ENCODE data around the gene COL9A1. TPM values are rescaled to one million over a fixed set of nuclear protein-coding genes. Genes with fewer than 3 reads are reported as not detected.
A peak's percentile ranks its signal among the peaks of the same experiment; 100 is the strongest.
"Not testable (repeated sequence)": the region's sequence is repeated elsewhere in the genome, so short reads cannot be mapped to it uniquely, and the experiment has no call there.

COL9A1 gene
- polyA plus RNA-seq (ENCODE audit: insufficient read length in 4 of 4) = 10 to 100 TPM; 28.6 to 47.6 (median 35.0) TPM

DNA sequence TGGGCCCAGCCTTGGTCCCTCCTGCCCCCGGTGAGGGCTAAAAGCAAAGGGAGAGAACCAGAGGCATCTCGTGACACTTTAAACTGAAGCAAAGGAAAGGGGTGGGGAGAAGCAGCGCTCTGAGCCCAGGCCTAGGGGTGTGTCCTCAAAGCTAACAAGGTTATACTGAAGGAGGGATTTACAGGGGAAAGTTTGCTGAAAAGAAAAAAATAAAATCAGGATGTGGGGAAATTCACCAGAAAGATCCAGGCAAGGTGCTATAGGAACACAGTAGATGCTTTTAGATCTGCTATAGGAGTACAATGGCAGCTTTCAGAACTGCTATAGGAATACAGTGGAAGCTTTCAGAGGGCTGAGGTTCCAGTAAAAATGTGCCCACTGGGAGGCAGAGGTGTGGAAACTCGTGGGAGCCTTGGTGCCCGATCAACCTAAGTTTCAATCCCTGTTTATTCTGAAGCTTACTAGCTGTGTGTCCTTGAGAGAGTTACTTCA, at the start of gene COL9A1:
Gene COL9A1 (minus strand): TSS at position 51 of the 492 bp plus-strand sequence. CDS start 160 bp downstream, outside the sequence.
- DNase-seq (ENCODE audit: low read depth in 4 of 4, low spot score in 2 of 4) = no peak

DNA sequence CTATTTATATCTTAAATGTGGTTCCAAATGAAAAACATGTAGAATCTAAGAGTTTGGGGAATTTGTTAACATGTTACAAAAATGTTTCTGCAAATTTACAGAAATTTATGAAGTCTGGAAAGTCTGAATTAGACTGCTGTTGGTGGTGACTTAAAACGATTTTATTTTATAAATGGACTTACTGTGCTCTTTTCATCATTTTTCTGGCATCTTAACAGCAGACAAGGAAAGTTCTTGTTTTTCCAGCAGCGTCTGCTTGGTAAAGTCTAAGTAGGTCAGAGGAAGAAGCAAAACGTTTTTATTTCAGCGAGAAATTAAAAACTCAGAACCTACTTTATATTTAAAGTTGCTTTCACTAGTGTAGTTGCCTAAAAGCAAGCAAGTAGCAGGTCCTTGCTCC, 48.6 kb upstream of the COL9A1 start:
- DNase-seq (ENCODE audit: low read depth in 4 of 4, low spot score in 2 of 4) = no peak

DNA sequence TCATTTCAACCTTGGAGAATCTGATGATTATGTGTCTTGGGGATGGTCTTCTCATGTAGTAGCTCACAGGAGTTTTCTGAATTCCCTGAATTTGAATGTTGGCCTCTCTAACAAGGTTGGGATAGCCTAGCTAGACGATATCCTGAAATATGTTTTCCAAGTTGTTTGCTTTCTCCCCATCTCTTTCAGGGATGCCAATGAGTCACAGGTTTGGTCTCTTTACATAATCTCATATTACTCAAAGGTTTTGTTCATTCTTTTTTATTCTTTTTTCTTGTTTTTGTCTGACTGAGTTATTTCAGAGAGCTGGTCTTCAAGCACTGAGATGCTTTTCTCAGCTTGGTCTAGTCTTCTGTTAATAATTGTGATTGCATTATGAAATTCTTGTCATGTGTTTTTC, 42.7 kb upstream of the COL9A1 start:
- no peak for DNase-seq (ENCODE audit: low read depth in 4 of 4, low spot score in 2 of 4)

DNA sequence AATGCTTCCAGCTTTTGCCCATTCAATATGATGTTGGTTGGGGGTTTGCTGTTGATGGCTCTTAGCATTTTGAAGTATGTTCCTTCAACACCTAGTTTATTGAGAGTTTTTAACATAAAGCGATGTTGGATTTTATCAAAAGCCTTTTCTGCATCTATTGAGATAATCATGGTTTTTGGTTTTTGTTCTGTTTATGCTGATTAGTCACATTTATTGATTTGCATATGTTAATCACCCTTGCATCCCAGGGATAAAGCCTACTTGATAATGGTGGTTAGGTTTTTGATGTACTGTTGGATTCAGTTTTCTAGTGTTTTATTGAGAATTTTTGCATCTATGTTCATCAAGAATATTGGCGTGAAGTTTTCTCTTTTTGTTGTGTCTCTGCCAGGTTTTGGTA, 40.4 kb upstream of the COL9A1 start:
- DNase-seq (ENCODE audit: low read depth in 4 of 4, low spot score in 2 of 4) = no peak

DNA sequence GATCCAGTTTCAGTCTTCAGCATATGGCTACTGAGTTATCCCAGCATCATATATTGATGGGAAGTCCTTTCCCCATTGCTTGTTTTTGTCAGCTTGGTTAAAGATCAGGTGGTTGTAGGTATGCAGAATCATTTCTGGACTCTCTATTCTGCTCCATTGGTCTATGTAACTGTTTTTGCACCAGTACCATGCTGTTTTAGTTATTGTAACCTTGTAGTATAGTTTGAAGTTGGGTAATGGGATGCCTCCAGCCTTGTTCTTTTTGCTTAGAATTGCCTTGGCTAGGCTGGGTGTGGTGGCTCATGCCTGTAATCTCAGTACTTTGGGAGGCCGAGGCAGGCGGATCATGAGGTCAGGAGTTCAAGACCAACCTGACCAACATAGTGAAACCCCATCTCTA, 36.9 kb upstream of the COL9A1 start:
- DNase-seq (ENCODE audit: low read depth in 4 of 4, low spot score in 2 of 4) = not testable (repeated sequence)

DNA sequence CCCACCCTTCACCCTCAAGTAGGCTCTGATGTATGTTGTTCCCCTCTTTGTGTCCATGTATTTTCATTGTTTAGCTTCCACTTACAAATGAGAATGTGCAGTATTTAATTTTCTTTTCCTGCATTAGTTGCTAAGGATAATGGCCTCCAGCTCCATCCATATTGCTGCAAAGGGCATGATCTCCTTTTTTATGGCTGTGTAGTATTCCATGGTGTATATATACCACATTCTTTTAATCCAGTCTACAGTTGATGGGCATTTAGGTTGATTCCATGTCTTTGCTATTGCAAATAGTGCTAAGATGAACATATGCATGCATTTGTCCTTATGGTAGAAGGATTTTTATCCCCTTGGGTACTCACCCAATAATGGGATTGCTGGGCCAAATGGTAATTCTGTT, 35.9 kb upstream of the COL9A1 start:
- DNase-seq (ENCODE audit: low read depth in 4 of 4, low spot score in 2 of 4) = no peak

DNA sequence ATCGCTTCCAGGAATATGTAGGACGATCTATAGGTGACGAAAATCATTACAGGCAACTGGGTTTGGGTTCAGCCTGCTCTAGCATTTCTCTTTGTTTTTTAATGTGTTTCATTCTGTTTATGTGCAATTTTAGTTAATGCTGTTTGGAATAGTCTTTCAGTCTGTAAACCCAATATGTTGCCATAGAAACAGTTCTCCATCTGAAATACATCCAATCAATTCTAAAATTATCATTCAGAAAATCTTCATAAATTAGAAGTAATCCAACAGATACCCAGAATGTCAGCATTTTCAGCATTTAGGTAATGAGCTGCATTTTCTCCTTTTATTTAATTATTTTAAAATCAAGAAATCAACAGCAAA, 34.8 kb upstream of the COL9A1 start:
- DNase-seq (ENCODE audit: low read depth in 4 of 4, low spot score in 2 of 4) = no peak

DNA sequence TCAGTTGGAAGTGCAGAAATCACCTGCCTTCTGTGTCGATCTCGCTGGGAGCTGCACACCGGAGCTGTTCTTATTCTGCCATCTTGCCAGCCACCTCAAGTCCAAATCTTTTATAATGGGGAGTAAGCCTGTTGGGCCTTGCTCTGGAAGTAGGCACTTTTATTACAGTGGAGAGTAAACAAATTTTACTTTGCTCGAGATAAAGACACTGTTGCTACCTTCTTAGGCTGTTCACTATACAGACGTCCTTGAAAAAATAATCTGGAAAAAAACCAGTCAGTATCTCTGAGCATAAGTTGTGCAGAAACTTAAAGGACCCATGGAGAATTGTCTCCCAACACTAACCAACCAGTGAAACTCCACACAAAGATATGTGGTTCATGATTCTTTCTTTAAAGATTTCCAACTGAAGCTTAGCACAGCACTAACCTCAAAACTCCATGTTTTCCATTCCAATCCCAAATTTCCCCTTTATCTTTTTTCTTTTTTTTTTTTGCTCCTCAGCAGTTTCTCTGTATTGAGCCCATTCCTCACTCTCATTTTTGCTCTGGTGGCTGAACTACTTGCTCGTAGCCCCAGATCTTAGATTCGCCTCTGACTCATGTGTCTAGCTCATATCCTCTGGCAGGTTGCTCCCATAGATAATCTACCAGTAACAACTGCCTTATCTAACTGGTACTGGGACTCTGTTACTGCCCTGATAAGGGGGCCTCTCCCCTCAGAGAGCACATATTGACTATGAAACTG, 34.3 kb upstream of the COL9A1 start:
- DNase-seq (ENCODE audit: low read depth in 4 of 4, low spot score in 2 of 4) = no peak

DNA sequence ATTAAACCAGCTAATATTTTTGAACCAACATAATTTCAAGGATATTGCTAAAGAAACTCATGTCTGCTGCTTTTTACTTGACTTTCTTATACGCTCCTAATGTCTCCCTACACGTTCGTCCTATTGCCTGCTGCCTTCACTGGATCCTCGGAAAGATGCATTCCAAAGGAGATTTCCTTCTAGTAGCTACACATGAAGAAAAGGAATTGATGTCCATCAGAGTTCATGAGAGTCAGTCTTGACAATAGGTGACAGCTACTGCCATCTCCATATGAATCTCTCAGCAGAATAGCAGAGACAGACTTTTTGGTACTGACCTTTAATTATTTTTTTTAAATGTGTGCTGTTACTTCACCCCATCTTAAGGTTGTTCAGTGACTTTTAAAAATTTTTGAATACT, 24.2 kb upstream of the COL9A1 start:
- DNase-seq (ENCODE audit: low read depth in 4 of 4, low spot score in 2 of 4) = no peak

DNA sequence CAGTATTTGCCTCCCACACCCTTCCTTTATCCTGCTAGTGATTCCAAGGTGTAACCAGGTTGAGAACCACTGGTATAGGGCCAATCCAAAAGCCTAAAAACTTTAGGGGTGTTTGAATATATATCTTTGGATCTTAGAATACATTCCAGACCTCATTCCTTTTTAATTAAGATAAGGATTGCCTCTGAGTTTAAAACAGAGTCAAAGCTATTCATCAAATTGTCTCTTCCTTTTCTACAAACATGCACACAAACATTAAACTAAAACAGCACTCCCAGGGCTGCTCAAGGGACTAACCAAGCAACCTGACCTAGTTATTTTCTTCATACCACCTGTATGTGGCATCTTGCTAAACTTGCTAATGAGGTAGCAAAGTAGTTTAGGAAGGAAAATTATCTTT, 22.1 kb upstream of the COL9A1 start:
- DNase-seq (ENCODE audit: low read depth in 4 of 4, low spot score in 2 of 4) = no peak

DNA sequence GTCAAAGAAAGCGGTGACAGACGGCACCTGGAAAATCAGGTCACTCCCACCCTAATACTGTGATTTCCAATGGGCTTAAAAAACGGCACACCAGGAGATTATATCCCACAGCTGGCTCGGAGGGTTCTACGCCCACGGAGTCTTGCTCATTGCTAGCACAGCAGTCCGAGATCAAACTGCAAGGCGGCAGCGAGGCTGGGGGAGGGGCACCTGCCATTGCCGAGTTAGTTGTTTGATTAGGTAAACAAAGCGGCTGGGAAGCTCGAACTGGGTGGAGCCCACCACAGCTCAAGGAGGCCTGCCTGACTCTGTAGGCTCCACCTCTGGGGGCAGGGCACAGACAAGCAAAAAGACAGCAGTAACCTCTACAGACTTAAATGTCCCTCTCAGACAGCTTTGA, 14.9 kb upstream of the COL9A1 start:
- not testable (repeated sequence) for DNase-seq (ENCODE audit: low read depth in 4 of 4, low spot score in 2 of 4)

DNA sequence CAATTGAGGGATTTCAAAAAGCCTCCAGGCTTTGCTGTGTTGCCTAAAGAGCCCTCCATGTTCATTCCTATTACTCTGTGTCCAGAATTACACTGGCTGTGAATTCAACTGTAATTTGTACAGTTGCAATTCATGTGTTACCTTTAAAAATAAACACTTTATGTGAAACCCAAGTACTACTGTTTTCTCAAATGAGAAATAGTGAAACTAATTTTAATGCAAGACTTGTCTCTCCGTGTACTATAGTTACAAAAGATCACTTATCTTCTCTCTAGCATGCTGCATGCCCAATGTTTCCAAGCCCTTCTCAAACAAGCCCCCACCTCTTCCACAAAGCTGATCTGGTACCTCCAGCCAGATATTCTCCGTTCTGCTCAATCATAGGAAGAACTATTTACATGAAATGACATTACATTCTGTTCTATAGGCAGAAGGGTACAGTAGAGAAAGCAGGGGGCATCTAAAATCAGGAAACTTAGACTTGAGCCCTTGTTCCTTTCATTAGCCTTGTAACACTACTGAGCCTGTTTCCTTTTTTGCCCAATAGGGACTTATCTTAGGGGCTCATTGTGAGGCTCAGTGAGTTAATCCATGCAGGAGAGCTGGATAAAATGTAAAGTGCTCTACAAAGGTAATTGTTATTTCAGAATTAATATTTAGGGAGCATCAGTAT, 12.3 kb upstream of the COL9A1 start:
- no peak for DNase-seq (ENCODE audit: low read depth in 4 of 4, low spot score in 2 of 4)

DNA sequence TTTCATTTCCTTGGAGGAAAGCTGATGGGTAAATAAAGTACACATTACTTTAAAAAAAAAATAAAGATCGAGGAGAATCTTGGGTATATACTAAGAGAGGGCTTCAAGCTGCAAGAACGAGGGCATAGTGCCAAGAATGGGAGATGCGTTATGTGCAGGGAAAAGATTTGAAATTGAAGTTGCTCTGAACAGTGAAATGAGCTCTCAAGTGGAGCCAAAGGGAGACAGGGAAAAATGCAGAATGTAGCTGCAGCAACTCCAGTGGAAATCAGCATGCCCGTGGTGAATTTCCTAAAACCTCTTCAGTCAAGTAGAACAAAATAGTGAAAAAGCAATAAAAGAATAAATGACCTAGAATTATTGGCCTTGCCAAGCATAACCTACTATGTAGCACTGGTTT, 11.4 kb upstream of the COL9A1 start:
- peak in 1 of 4 donors; percentile 12 for DNase-seq (ENCODE audit: low read depth in 4 of 4, low spot score in 2 of 4)

DNA sequence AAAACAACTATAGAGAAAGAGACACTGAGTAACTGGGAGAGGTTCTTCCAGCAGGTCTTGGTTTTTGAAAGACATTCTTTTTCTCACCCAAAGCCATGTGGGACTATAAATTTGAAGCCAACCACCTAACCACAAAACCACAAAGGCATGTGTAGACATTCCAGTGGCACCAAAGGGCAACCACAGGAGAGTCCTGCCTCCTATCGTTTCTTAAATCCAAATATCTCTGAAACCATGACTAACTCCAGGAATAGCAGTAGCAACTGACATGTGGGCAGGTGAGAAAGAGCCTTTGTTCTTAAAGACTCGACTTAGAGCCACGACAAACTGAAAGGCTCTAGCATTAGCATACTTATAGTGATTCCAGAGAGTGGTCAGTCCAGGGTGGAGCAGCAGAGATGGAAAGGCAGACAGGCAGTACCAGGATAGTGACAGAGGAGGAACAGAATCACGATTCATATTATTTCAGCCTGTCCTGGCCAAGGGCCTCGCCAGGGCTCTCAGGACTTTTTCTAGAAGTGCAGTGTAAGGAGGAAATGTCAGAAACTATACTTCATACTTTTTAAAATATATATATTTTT, 9.4 kb upstream of the COL9A1 start:
- DNase-seq (ENCODE audit: low read depth in 4 of 4, low spot score in 2 of 4) = no peak

DNA sequence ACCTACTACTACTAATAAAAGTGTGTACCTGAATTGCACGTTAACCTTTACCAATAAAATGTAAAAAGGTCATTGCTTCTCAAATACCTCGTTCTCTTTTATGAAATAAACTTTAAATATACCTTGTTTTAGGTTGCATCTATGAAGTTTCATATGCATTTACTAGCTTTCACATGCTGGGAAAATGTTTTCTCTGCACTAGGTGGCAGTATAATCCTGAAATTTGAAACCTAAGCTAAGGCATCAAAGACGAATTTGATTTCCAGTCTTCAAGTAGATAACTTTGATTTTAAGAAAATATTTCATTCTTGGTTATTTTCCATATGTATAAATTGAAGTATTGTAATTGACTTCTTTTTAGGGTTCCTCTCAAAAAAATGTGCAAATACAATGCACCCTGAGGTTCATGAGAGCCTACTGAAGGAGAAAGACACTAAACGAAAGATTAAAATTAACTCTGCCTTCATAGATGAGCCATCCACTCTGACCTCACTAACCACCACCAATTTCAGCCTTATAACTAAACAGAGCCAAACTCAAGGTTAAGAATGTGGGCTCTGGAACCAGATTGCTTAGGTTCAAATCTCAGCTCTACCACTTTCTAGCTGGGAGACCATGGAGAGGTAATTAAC, 7.3 kb upstream of the COL9A1 start:
- peak in 2 of 4 donors; percentile 24 to 47 for DNase-seq (ENCODE audit: low read depth in 4 of 4, low spot score in 2 of 4)

DNA sequence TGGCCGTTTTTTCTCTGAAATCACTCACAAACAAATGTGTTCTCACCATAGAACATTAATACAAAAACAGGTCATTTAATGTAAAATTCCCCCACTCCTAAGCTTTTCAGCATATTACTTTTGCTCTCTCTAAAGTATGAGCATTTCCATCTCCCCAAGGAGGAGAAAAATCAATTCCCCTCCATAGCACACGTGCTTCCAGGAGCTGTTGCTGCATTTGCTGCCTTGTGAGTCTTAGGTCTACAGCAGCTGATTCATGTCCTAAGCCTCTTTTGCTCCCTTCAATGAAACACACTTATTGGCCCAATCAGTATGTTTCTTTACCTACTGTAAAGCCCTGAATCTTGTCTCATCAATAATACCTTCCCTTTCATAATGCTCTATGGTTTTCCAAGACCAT, 6.4 kb upstream of the COL9A1 start:
- no peak for DNase-seq (ENCODE audit: low read depth in 4 of 4, low spot score in 2 of 4)

DNA sequence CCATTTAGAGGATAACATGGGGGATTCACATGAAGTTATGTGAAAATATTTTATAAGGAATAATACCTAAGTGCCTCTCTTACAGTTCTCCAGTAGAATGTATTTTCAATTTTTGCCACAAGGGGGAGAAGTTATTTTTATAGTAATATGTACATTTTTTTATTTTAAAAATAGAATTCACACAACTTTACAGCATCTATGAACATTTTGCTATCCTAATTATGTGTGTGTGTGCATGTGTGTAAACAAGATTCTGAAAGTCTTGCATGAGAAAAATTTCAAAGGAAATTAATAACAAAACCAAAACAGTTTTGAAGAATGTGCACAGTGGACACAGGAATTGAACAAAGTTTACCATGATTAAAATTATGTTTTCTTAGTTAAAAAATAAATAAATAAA, 5.3 kb upstream of the COL9A1 start:
- not testable (repeated sequence) for DNase-seq (ENCODE audit: low read depth in 4 of 4, low spot score in 2 of 4)

DNA sequence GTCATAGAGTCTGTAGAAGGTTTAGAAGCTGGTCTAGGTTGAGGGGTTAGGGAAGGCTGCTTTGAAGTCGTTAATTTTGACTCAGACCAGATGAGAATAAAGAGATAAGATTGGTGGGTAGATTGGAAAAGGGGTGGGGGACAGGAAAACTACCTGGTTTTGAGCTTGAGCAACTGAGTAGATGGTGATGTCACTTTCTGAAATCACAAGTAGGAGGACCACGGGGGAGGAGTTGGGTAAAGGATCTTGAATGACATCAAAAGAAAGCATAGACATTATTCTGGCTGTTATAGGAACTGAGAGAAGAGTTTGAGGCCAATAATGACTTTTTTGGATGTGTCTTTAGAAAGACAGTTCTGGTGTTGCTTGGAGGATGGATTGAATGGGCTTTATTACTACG, 4.1 kb upstream of the COL9A1 start:
- no peak for DNase-seq (ENCODE audit: low read depth in 4 of 4, low spot score in 2 of 4)

DNA sequence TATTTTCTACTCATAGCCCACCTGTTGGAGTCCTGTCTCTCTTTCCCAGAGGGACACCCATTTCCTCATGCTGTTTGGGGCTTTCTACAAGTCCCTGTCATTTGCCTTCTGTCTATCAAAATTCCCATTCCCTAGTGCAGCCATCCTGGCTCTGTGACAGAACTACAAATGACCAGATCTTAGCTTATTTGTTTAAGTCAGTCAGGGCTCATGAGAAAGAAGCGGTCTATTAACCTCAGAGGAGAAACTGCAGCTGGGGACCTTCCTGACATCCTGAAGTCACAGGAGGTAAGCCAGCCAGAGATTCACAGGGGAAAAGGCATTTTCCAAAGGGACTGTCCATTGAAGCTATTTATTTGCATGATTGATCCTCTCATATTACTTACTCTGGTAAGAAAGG, 1.7 kb upstream of the COL9A1 start:
- peak in 2 of 4 donors; percentile 28 to 36 for DNase-seq (ENCODE audit: low read depth in 4 of 4, low spot score in 2 of 4)

DNA sequence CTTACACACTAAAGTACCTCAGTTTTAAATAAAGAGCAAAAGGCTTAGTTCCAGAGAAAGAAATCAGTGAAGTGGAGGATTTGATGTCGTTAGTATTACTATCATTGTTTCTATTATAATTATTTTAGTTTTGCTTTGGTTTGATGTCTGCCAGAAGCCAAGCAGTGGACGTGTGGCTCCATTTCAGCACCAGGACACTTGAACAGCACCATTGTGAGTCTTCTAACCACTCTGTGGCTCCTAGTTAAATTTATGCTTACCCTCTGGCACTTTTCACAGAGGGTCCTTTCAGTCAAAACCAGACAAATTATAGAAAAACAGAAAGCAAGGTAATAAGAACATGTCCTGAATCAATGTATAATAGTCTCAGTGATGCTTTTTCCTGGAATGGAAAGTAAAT, 3.4 kb downstream of the COL9A1 start:
- DNase-seq (ENCODE audit: low read depth in 4 of 4, low spot score in 2 of 4) = peak in 1 of 4 donors; percentile 17

DNA sequence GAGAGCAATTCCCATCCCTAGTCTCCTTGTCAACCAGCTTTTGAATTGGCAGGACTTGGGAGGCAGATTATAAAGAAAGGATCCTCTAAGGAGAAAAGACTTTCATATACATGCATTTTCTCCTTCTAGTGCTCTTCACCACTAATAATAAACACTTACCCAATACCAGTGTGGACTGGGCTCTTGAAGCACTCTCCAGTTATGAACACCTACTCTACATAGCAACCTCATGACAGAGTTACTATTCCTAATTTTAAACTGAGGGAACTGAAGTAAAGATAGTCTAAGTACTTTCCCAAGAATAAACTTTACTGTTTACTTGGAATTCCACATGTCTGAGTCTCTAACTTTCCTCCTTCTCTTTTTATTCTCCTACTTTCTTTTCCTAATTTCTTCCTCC, 4.8 kb downstream of the COL9A1 start:
- DNase-seq (ENCODE audit: low read depth in 4 of 4, low spot score in 2 of 4) = no peak

Data from left renal cortex interstitium (tissue), 4 donors.